HUES48 (cell line): Measurements from ENCODE around the gene MPDU1.
A peak's percentile ranks its signal among the peaks of the same experiment; 100 is the strongest.

ENCODE experiments used
- H3K27ac ChIP-seq: one replicate; pipeline ENCODE4 v1.7.0; 2013; ENCODE audit warnings: low read depth, low read length, inconsistent platforms
- H3K27me3 ChIP-seq: 2 replicates; pipeline ENCODE4 v1.6.1; 2013; ENCODE audit warnings: mild to moderate bottlenecking, low read length; ENCODE audit not compliant: control insufficient read depth, insufficient read depth
- H3K36me3 ChIP-seq: 2 replicates; pipeline ENCODE4 v1.6.1; 2013; ENCODE audit warnings: low read length; ENCODE audit not compliant: control insufficient read depth, insufficient read depth
- H3K4me1 ChIP-seq: 2 replicates; pipeline ENCODE4 v1.6.1; 2013; ENCODE audit warnings: mild to moderate bottlenecking, low read length; ENCODE audit not compliant: control insufficient read depth, insufficient read depth
- H3K4me3 ChIP-seq: 2 replicates; pipeline ENCODE4 v1.5.1; 2013; ENCODE audit warnings: mild to moderate bottlenecking, low read depth, low read length
- H3K9ac ChIP-seq: 2 replicates; pipeline ENCODE4 v1.6.1; 2013; ENCODE audit warnings: mild to moderate bottlenecking, low read depth, low read length, moderate library complexity
- H3K9me3 ChIP-seq: 2 replicates; pipeline ENCODE4 v1.6.1; 2013; ENCODE audit warnings: low read length; ENCODE audit not compliant: control insufficient read depth, insufficient read depth

The MPDU1 gene

DNA sequence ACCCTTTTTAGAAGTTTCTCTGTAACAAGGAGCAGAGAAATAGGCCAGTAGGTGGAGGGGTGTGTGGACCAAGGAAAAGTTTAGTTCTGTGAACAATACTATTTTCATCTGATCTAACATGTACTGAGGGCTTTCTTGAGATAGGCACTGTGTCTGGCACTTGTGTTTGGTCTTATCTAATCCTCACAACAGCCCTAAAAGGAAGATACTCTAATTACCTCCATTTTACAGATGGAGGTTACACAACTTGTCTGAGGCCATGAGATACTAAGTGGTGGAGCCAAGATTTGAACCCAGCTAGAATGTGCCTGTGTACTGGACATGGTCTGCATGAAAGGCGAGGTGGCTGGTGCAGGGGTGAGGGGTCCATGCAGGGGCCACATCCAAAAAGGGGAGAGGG, 30.3 kb upstream of the MPDU1 start:
- Histone ChIP-seq H3K27me3 (peaks cover 2% of the 10 kb centered on the region; the same call in 1 of the 2 replicates), H3K36me3 (no peaks in the 10 kb centered on the region), H3K9ac (no peak overlapping the region), H3K9me3 (no peaks in the 10 kb centered on the region), H3K4me1 (peaks cover 19% of the 10 kb centered on the region), H3K27ac (no peak overlapping the region), H3K4me3 (no peak overlapping the region)

DNA sequence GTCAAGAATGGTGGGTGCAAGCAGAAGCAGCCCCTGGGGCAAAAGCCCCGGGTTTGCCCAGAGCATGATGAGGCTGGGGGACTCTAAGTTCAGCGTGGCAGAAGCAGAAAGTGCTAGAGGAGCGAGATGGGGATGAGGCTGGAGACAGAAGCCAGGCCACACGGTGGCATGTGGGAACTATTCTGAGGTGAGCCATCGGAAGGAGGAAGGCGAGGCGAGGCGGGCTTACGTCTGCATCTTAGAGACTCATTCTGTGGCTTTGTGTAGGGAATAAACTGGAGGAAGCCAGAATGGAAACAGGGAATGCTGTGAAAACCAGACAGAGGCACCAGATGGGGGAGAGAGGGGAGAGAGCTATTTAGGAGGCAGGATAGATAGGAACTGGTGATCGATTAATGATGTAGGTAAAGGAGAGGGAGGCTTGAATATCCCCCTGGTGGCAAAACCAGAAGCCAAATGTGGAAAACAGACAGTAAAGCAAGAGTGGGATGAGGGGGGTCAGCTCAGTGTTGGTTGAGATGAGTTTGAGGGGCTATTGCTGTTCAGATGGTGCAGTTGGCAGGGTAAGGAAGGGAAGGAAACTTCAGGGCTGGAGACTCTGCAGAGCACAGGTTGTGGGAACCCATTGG, 28.2 kb upstream of the MPDU1 start:
- H3K4me3 ChIP-seq = no peak overlapping the region
- H3K4me1 ChIP-seq = peaks cover 33% of the 10 kb centered on the region
- H3K36me3 ChIP-seq = no peaks in the 10 kb centered on the region
- no peaks in the 10 kb centered on the region for H3K27me3 ChIP-seq
- H3K9me3 ChIP-seq = no peaks in the 10 kb centered on the region
- no peak overlapping the region for H3K9ac ChIP-seq
- no peak overlapping the region for H3K27ac ChIP-seq

DNA sequence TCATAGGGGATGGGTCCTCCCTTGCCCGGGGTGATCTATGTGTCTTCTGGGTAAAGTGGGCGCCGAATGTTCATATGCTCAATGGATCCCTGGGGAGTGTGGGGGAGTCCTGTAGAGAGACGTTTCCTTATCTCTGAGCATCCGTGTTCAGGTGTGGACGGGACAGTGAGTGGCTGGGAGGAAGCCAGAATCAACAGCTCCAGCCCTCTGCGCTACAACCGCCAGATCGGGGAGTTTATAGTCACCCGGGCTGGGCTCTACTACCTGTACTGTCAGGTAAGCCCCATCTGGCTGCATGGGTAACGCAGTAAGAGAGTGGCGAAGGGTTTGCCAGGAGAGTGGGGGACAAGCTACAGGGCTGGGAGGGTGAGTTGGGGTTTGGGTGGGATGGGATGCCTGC, 27.0 kb upstream of the MPDU1 start:
- H3K9ac ChIP-seq = no peak overlapping the region
- H3K36me3 ChIP-seq = no peaks in the 10 kb centered on the region
- H3K27me3 ChIP-seq = no peaks in the 10 kb centered on the region
- H3K27ac ChIP-seq = no peak overlapping the region
- H3K4me1 ChIP-seq = peaks cover 38% of the 10 kb centered on the region
- H3K9me3 ChIP-seq = no peaks in the 10 kb centered on the region
- H3K4me3 ChIP-seq = no peak overlapping the region

DNA sequence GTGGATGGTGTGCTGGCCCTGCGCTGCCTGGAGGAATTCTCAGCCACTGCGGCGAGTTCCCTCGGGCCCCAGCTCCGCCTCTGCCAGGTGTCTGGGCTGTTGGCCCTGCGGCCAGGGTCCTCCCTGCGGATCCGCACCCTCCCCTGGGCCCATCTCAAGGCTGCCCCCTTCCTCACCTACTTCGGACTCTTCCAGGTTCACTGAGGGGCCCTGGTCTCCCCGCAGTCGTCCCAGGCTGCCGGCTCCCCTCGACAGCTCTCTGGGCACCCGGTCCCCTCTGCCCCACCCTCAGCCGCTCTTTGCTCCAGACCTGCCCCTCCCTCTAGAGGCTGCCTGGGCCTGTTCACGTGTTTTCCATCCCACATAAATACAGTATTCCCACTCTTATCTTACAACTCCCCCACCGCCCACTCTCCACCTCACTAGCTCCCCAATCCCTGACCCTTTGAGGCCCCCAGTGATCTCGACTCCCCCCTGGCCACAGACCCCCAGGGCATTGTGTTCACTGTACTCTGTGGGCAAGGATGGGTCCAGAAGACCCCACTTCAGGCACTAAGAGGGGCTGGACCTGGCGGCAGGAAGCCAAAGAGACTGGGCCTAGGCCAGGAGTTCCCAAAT, 26.4 kb upstream of the MPDU1 start:
- Histone ChIP-seq H3K4me1 (peaks cover 38% of the 10 kb centered on the region), H3K27ac (no peak overlapping the region), H3K9ac (no peak overlapping the region), H3K9me3 (no peaks in the 10 kb centered on the region), H3K4me3 (no peak overlapping the region), H3K27me3 (no peaks in the 10 kb centered on the region), H3K36me3 (no peaks in the 10 kb centered on the region)

DNA sequence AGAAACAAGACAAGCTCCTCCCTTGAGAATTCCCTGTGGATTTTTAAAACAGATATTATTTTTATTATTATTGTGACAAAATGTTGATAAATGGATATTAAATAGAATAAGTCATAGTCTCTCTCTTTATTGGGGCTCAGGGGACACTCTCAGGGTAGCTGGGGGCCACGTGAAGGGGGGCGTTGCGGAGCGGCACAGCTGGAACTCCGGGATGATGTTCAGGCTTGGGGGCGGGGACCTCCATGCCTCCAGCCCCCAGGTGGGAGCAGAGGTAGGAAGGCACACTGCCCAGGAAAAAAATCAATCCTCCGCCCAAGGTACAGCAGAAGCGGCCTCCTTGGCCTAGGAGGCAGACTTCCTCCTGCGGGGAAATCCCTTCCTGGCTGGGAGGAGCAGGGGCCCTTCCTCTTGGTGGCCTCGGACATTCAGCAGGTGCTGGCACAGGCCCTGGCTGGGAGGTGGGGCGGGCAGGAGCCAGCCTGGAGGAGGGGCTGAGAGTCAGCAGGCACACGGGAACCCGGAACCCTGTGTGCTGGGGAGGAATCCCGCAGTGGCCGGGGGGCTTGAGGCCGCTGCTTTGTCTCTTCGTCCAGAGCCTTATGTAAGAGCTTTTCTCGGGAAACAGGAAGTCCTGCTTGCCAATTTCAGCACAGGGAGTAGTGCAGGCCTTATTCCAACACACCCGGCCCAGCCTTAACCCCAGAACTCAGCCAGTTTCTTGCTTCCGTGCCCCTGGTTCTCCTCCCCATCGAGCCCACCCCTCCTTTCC, 25.7 kb upstream of the MPDU1 start:
- H3K4me3 ChIP-seq = peak overlapping the region; percentile 30; the same call in 1 of the 2 replicates
- H3K4me1 ChIP-seq = peaks cover 43% of the 10 kb centered on the region
- peak overlapping the region; percentile 50 for H3K27ac ChIP-seq
- no peaks in the 10 kb centered on the region for H3K36me3 ChIP-seq
- peak overlapping the region; percentile 51; the same call in 1 of the 2 replicates for H3K9ac ChIP-seq
- no peaks in the 10 kb centered on the region for H3K9me3 ChIP-seq
- no peaks in the 10 kb centered on the region for H3K27me3 ChIP-seq

DNA sequence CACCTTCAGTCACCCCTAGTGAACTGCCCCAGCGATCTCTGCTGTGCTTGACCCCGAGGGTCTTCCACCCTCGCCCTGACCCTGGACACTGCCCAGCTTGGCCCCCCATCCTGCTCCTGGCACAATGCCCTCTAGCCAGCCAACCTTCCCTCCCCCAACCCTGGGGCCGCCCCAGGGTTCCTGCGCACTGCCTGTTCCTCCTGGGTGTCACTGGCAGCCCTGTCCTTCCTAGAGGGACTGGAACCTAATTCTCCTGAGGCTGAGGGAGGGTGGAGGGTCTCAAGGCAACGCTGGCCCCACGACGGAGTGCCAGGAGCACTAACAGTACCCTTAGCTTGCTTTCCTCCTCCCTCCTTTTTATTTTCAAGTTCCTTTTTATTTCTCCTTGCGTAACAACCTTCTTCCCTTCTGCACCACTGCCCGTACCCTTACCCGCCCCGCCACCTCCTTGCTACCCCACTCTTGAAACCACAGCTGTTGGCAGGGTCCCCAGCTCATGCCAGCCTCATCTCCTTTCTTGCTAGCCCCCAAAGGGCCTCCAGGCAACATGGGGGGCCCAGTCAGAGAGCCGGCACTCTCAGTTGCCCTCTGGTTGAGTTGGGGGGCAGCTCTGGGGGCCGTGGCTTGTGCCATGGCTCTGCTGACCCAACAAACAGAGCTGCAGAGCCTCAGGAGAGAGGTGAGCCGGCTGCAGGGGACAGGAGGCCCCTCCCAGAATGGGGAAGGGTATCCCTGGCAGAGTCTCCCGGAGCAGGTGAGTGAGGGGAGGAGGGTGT, 24.9 kb upstream of the MPDU1 start, which contains the start of gene TNFSF13:
Gene TNFSF13, plus strand, starts transcription at position 207 of the 776 bp plus-strand sequence. Its CDS starts 290 bp downstream, at position 497.
- peak within 1 kb of the TSS; percentile 30; the same call in 1 of the 2 replicates for H3K4me3 ChIP-seq
- no peaks in the 10 kb centered on the region for H3K27me3 ChIP-seq
- no peaks in the 10 kb centered on the region for H3K9me3 ChIP-seq
- peak within 1 kb of the TSS; percentile 51; the same call in 1 of the 2 replicates for H3K9ac ChIP-seq
- H3K27ac ChIP-seq = peak within 1 kb of the TSS; percentile 50
- peaks cover 4% of the 10 kb centered on the region for H3K36me3 ChIP-seq
- peaks cover 43% of the 10 kb centered on the region for H3K4me1 ChIP-seq

DNA sequence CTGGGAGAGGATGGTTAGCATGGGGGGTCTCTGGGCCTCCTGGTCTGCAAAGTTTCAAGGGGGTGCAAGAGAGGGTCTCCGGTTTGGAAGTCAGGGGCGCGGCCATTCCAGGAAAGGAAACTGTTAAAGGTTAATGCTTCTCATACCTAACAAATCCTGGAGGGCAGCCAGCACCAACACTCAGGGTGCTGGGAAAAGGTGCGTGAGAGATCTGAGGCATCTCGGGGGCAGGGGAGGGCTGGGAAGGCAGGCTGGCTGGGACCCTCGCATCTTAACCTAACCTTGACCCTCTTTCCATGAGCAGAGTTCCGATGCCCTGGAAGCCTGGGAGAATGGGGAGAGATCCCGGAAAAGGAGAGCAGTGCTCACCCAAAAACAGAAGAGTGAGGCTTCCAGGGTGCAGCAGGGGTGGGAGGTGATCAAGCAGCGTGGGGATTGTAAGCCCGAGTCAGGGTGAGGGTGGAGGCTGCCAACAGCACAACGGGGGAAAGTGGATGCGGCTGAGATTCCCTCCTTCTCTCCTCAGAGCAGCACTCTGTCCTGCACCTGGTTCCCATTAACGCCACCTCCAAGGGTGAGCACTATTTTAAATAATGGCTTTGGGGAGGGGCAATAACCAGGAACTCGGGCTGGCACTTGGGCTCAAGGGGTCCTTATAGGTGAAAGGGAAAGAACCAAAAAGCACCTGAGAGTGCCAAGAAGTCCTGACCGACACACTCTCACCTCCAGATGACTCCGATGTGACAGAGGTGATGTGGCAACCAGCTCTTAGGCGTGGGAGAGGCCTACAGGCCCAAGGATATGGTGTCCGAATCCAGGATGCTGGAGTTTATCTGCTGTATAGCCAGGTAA, 24.1 kb upstream of the MPDU1 start:
- Histone ChIP-seq H3K4me3 (no peak overlapping the region), H3K9ac (no peak overlapping the region), H3K4me1 (peaks cover 43% of the 10 kb centered on the region)

DNA sequence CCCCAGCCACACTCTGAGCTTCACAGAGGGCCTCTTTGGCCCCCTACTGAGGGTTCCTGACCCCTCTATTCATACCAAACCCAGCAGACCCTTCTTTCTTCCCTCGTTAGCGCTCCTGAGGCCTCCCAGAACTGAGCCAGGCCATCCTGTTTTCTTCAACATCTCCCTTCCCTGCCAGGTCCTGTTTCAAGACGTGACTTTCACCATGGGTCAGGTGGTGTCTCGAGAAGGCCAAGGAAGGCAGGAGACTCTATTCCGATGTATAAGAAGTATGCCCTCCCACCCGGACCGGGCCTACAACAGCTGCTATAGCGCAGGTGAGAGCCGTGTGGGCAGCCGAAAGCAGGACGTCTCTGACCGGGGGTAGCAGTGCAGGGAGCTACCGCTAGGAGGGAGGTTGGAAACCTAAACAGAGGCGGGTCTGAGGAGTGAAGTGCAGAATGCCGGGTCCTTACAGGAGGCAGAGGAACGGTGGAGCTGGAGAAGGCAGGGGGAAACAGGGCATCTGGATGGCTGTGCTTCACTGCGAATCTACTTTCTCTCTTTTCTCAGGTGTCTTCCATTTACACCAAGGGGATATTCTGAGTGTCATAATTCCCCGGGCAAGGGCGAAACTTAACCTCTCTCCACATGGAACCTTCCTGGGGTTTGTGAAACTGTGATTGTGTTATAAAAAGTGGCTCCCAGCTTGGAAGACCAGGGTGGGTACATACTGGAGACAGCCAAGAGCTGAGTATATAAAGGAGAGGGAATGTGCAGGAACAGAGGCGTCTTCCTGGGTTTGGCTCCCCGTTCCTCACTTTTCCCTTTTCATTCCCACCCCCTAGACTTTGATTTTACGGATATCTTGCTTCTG, 23.3 kb upstream of the MPDU1 start:
- peak overlapping the region; percentile 91 for H3K27ac ChIP-seq
- no peaks in the 10 kb centered on the region for H3K9me3 ChIP-seq
- peaks cover 21% of the 10 kb centered on the region for H3K36me3 ChIP-seq
- H3K4me1 ChIP-seq = peaks cover 43% of the 10 kb centered on the region
- H3K4me3 ChIP-seq = peak overlapping the region; percentile 70
- no peaks in the 10 kb centered on the region for H3K27me3 ChIP-seq
- no peak overlapping the region for H3K9ac ChIP-seq

More for the DNA sequence above, 24.1 kb upstream of the MPDU1 start:
- no peaks in the 10 kb centered on the region for H3K9me3 ChIP-seq
- no peaks in the 10 kb centered on the region for H3K27me3 ChIP-seq
- H3K27ac ChIP-seq = no peak overlapping the region
- peaks cover 12% of the 10 kb centered on the region for H3K36me3 ChIP-seq

DNA sequence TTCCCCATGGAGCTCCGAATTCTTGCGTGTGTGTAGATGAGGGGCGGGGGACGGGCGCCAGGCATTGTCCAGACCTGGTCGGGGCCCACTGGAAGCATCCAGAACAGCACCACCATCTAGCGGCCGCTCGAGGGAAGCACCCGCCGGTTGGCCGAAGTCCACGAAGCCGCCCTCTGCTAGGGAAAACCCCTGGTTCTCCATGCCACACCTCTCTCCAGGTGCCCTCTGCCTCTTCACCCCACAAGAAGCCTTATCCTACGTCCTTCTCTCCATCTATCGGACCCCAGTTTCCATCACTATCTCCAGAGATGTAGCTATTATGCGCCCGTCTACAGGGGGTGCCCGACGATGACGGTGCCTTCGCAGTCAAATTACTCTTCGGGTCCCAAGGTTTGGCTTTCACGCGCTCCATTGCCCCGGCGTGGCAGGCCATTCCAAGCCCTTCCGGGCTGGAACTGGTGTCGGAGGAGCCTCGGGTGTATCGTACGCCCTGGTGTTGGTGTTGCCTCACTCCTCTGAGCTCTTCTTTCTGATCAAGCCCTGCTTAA, 22.6 kb upstream of the MPDU1 start:
- peak overlapping the region; percentile 91 for H3K27ac ChIP-seq
- no peaks in the 10 kb centered on the region for H3K9me3 ChIP-seq
- peak overlapping the region; percentile 88 for H3K9ac ChIP-seq
- peaks cover 43% of the 10 kb centered on the region for H3K4me1 ChIP-seq
- H3K36me3 ChIP-seq = peaks cover 28% of the 10 kb centered on the region
- peak overlapping the region; percentile 70 for H3K4me3 ChIP-seq
- no peaks in the 10 kb centered on the region for H3K27me3 ChIP-seq
